ENCODE results near the gene MAGEA4.

- TF ChIP-seq ZC3H10 (CRISPR knock-in tag; IDR thresholded peaks at IDR 0.05): no peak
- TF ChIP-seq ZFP30 (CRISPR knock-in tag; IDR thresholded peaks at IDR 0.05): no peak
- TF ChIP-seq, protein P1, sequence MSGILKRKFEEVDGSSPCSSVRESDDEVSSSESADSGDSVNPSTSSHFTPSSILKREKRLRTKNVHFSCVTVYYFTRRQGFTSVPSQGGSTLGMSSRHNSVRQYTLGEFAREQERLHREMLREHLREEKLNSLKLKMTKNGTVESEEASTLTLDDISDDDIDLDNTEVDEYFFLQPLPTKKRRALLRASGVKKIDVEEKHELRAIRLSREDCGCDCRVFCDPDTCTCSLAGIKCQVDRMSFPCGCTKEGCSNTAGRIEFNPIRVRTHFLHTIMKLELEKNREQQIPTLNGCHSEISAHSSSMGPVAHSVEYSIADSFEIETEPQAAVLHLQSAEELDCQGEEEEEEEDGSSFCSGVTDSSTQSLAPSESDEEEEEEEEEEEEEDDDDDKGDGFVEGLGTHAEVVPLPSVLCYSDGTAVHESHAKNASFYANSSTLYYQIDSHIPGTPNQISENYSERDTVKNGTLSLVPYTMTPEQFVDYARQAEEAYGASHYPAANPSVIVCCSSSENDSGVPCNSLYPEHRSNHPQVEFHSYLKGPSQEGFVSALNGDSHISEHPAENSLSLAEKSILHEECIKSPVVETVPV (CRISPR knock-in tag; IDR thresholded peaks at IDR 0.05): no peak
- no peak for TF ChIP-seq PPARA (CRISPR knock-in tag; IDR thresholded peaks at IDR 0.05; ENCODE audit: borderline replicate concordance)
- TF ChIP-seq CSDC2 (CRISPR knock-in tag; IDR thresholded peaks at IDR 0.05): no peak
- no peak for TF ChIP-seq GLIS3 (CRISPR knock-in tag; IDR thresholded peaks at IDR 0.05)
- TF ChIP-seq, protein P2, sequence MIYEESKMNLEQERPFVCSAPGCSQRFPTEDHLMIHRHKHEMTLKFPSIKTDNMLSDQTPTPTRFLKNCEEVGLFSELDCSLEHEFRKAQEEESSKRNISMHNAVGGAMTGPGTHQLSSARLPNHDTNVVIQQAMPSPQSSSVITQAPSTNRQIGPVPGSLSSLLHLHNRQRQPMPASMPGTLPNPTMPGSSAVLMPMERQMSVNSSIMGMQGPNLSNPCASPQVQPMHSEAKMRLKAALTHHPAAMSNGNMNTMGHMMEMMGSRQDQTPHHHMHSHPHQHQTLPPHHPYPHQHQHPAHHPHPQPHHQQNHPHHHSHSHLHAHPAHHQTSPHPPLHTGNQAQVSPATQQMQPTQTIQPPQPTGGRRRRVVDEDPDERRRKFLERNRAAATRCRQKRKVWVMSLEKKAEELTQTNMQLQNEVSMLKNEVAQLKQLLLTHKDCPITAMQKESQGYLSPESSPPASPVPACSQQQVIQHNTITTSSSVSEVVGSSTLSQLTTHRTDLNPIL (CRISPR knock-in tag; IDR thresholded peaks at IDR 0.05; ENCODE audit: low read depth): no peak
- TF ChIP-seq POU6F1 (CRISPR knock-in tag; IDR thresholded peaks at IDR 0.05; ENCODE audit: borderline replicate concordance, low read depth): no peak
- TF ChIP-seq ZFP3 (CRISPR knock-in tag; IDR thresholded peaks at IDR 0.05): no peak
Measured at GRCh38 chrX:151970027-151970426, 57.3 kb downstream of the MAGEA4 start.

Measured in SK-N-SH treated with all-trans-retinoic acid at 6 μM for 48 hours (cell line).